ENCODE measurements around the gene DGKG. TPM values are rescaled to one million over a fixed set of nuclear protein-coding genes. Genes with fewer than 3 reads are reported as not detected.

DGKG gene
- total and polyA plus RNA-seq, 10 of the 15 experiments (the other 5 are each of a cell fraction or from before 2014, with no cell fraction given) = 0.39 to 6.2 (median 4.7) TPM

DNA sequence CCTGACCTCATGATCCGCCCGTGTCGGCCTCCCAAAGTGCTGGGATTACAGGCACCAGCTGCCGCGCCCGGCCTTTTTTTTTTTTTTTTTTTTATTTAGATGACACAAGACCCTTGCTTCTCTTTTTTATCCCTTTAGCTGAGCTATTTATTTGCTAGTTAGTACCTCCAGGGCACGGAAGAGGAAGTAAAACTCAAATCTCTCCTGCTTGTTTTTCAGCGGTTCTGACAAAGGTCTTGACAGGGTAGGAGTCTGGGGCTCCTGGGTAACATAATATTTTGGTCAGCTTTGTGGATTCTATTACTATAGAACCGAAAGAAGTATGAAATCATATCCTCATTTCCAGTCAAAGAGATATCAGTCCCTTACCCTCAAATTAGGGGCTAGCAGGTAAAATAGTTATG is 209.1 kb downstream of the DGKG start (continued):
- TF ChIP-seq, protein P1, sequence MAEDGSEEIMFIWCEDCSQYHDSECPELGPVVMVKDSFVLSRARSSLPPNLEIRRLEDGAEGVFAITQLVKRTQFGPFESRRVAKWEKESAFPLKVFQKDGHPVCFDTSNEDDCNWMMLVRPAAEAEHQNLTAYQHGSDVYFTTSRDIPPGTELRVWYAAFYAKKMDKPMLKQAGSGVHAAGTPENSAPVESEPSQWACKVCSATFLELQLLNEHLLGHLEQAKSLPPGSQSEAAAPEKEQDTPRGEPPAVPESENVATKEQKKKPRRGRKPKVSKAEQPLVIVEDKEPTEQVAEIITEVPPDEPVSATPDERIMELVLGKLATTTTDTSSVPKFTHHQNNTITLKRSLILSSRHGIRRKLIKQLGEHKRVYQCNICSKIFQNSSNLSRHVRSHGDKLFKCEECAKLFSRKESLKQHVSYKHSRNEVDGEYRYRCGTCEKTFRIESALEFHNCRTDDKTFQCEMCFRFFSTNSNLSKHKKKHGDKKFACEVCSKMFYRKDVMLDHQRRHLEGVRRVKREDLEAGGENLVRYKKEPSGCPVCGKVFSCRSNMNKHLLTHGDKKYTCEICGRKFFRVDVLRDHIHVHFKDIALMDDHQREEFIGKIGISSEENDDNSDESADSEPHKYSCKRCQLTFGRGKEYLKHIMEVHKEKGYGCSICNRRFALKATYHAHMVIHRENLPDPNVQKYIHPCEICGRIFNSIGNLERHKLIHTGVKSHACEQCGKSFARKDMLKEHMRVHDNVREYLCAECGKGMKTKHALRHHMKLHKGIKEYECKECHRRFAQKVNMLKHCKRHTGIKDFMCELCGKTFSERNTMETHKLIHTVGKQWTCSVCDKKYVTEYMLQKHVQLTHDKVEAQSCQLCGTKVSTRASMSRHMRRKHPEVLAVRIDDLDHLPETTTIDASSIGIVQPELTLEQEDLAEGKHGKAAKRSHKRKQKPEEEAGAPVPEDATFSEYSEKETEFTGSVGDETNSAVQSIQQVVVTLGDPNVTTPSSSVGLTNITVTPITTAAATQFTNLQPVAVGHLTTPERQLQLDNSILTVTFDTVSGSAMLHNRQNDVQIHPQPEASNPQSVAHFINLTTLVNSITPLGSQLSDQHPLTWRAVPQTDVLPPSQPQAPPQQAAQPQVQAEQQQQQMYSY (CRISPR knock-in tag; IDR thresholded peaks at IDR 0.05) = no peak
- peak; percentile 81 for TF ChIP-seq ATF7 (IDR thresholded peaks at IDR 0.05; ENCODE audit: low read depth)
- TF ChIP-seq FOXK2 (IDR thresholded peaks at IDR 0.05) = no peak
- TF ChIP-seq, protein P2, sequence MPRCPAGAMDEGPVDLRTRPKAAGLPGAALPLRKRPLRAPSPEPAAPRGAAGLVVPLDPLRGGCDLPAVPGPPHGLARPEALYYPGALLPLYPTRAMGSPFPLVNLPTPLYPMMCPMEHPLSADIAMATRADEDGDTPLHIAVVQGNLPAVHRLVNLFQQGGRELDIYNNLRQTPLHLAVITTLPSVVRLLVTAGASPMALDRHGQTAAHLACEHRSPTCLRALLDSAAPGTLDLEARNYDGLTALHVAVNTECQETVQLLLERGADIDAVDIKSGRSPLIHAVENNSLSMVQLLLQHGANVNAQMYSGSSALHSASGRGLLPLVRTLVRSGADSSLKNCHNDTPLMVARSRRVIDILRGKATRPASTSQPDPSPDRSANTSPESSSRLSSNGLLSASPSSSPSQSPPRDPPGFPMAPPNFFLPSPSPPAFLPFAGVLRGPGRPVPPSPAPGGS (IDR thresholded peaks at IDR 0.05; ENCODE audit: borderline replicate concordance, insufficient read depth, low read depth, low read length, poor library complexity, severe bottlenecking) = no peak
- TF ChIP-seq NR2C1 (IDR thresholded peaks at IDR 0.05) = peak; percentile 23; the same call in 1 of the 2 replicates
- TF ChIP-seq, protein P3, sequence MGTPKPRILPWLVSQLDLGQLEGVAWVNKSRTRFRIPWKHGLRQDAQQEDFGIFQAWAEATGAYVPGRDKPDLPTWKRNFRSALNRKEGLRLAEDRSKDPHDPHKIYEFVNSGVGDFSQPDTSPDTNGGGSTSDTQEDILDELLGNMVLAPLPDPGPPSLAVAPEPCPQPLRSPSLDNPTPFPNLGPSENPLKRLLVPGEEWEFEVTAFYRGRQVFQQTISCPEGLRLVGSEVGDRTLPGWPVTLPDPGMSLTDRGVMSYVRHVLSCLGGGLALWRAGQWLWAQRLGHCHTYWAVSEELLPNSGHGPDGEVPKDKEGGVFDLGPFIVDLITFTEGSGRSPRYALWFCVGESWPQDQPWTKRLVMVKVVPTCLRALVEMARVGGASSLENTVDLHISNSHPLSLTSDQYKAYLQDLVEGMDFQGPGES (IDR thresholded peaks at IDR 0.05) = no peak
- no peak for TF ChIP-seq TAF1 (IDR thresholded peaks at IDR 0.05; ENCODE audit: borderline replicate concordance, low read depth, low read length)
- no peak for TF ChIP-seq HDAC6 (IDR thresholded peaks at IDR 0.05; ENCODE audit: unreplicated experiment)
- TF ChIP-seq RBBP5 (conservative IDR thresholded peaks at IDR 0.05) = no peak
- no peak for TF ChIP-seq RAD51 (IDR thresholded peaks at IDR 0.05)
- TF ChIP-seq SREBF2 (IDR thresholded peaks at IDR 0.05; ENCODE audit: low read length) = no peak
- TF ChIP-seq CHD4 (IDR thresholded peaks at IDR 0.05) = no peak
- peak; percentile 58 for TF ChIP-seq NR2F1 (conservative IDR thresholded peaks at IDR 0.05)
- peak; percentile 58; the same call in 1 of the 2 replicates for TF ChIP-seq MEF2A (IDR thresholded peaks at IDR 0.05; ENCODE audit: insufficient read depth, low read depth, low read length)
- peak; percentile 60; the same call in 1 of the 2 replicates for TF ChIP-seq BCL11A (IDR thresholded peaks at IDR 0.05; ENCODE audit: low read depth, low read length)
- peak; percentile 56 to 68; a peak in 2 of 4 replicates for TF ChIP-seq EP300 (IDR thresholded peaks at IDR 0.05; ENCODE audit: borderline replicate concordance in 1 of 2, control insufficient read depth in 1 of 2, low read depth in 2 of 2, low read length in 2 of 2)
- TF ChIP-seq KLF5 (IDR thresholded peaks at IDR 0.05; ENCODE audit: partially characterized antibody) = no peak
- TF ChIP-seq IKZF2 (IDR thresholded peaks at IDR 0.05) = peak; percentile 75 to 90
- TF ChIP-seq HCFC1 (IDR thresholded peaks at IDR 0.05; ENCODE audit: low read length) = no peak
- no peak for TF ChIP-seq PAX5 (IDR thresholded peaks at IDR 0.05; ENCODE audit: borderline replicate concordance, low read depth, low read length)
- TF ChIP-seq, protein P4, sequence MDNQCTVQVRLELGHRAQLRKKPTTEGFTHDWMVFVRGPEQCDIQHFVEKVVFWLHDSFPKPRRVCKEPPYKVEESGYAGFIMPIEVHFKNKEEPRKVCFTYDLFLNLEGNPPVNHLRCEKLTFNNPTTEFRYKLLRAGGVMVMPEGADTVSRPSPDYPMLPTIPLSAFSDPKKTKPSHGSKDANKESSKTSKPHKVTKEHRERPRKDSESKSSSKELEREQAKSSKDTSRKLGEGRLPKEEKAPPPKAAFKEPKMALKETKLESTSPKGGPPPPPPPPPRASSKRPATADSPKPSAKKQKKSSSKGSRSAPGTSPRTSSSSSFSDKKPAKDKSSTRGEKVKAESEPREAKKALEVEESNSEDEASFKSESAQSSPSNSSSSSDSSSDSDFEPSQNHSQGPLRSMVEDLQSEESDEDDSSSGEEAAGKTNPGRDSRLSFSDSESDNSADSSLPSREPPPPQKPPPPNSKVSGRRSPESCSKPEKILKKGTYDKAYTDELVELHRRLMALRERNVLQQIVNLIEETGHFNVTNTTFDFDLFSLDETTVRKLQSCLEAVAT (IDR thresholded peaks at IDR 0.05) = no peak
- TF ChIP-seq TBL1XR1 (IDR thresholded peaks at IDR 0.05; ENCODE audit: low read depth, low read length) = no peak
- TF ChIP-seq BRCA1 (IDR thresholded peaks at IDR 0.05; ENCODE audit: low read depth, low read length) = no peak
- TF ChIP-seq SMAD1 (IDR thresholded peaks at IDR 0.05; ENCODE audit: low read depth, partially characterized antibody) = no peak
- TF ChIP-seq JUNB (IDR thresholded peaks at IDR 0.05) = peak; percentile 80
- TF ChIP-seq SIN3A (IDR thresholded peaks at IDR 0.05; ENCODE audit: low read depth, low read length) = no peak
